Neural progenitor cell (in vitro differentiated cells): Measurements from ENCODE around the gene PRRC2C. TPM values are rescaled to one million over a fixed set of nuclear protein-coding genes. Genes with fewer than 3 reads are reported as not detected.

Experiments
- DNase-seq: peaks from one replicate; pipeline ENCODE4 v3.0.0-alpha.2; 2016; ENCODE audit warnings: low spot score
- H2AFZ ChIP-seq: fragments of 200-600 bp; sonication (generic); replicated peaks from 2 replicates; pipeline ENCODE4 v1.6.1; 2016; ENCODE audit warnings: antibody characterized with exemption
- H3F3A ChIP-seq: fragments of 200-600 bp; sonication (generic); 2 replicates; pipeline ENCODE4 v1.6.1; 2016; ENCODE audit warnings: antibody characterized with exemption, low read depth
- H3K27ac ChIP-seq: fragments of 200-600 bp; sonication (generic); 2 replicates; pipeline ENCODE4 v1.5.1; 2016; ENCODE audit warnings: mild to moderate bottlenecking
- H3K27me3 ChIP-seq: fragments of 200-600 bp; sonication (generic); 2 replicates; pipeline ENCODE4 v1.6.1; 2016; ENCODE audit warnings: mild to moderate bottlenecking, moderate library complexity
- H3K36me3 ChIP-seq: fragments of 200-600 bp; sonication (generic); 2 replicates; pipeline ENCODE4 v1.5.1; 2016
- H3K4me1 ChIP-seq: fragments of 200-600 bp; sonication (generic); 2 replicates; pipeline ENCODE4 v1.6.1; 2016; ENCODE audit warnings: mixed run types
- H3K4me2 ChIP-seq: fragments of 200-600 bp; sonication (generic); 2 replicates; pipeline ENCODE4 v1.6.1; 2016
- H3K4me3 ChIP-seq: fragments of 200-600 bp; sonication (generic); 2 replicates; pipeline ENCODE4 v1.5.1; 2016
- H3K79me2 ChIP-seq: fragments of 200-600 bp; sonication (generic); 2 replicates; pipeline ENCODE4 v1.6.1; 2016; ENCODE audit warnings: low read depth
- H3K9ac ChIP-seq: fragments of 200-600 bp; sonication (generic); 2 replicates; pipeline ENCODE4 v1.6.1; 2016
- H3K9me3 ChIP-seq: fragments of 200-600 bp; sonication (generic); 2 replicates; pipeline ENCODE4 v1.5.1; 2016; ENCODE audit warnings: low read depth
- H4K20me1 ChIP-seq: fragments of 200-600 bp; sonication (generic); 2 replicates; pipeline ENCODE4 v1.6.1; 2016; ENCODE audit warnings: low read depth
- H3K27ac Mint-ChIP-seq: 3 replicates; pipeline ENCODE4 v1.8.0; 2021; ENCODE audit warnings: mixed read lengths
- H3K27me3 Mint-ChIP-seq: 2 replicates; pipeline ENCODE4 v1.8.0; 2022; ENCODE audit warnings: low read depth, mild to moderate bottlenecking, inconsistent platforms, moderate library complexity, mixed read lengths; ENCODE audit not compliant: insufficient read depth
- H3K36me3 Mint-ChIP-seq: 3 replicates; pipeline ENCODE4 v1.8.0; 2021; ENCODE audit warnings: mixed read lengths
- H3K4me1 Mint-ChIP-seq: 3 replicates; pipeline ENCODE4 v1.8.0; 2021; ENCODE audit warnings: mixed read lengths
- H3K4me3 Mint-ChIP-seq: 3 replicates; pipeline ENCODE4 v1.8.0; 2021; ENCODE audit warnings: mild to moderate bottlenecking, moderate library complexity, mixed read lengths
- H3K9me3 Mint-ChIP-seq: 3 replicates; pipeline ENCODE4 v1.8.0; 2020; ENCODE audit warnings: mixed read lengths
- EZH2 ChIP-seq: fragments of 200-600 bp; sonication (generic); IDR thresholded peaks from 2 replicates; pipeline ENCODE4 v1.6.1; 2017; ENCODE audit warnings: antibody characterized with exemption, mild to moderate bottlenecking, moderate library complexity
- EZH2phosphoT487 ChIP-seq: fragments of 200-600 bp; sonication (generic); IDR thresholded peaks from 2 replicates; pipeline ENCODE4 v1.6.1; 2017; ENCODE audit warnings: antibody characterized with exemption
- total RNA-seq: library from RNA; depleted of rRNA; stranded (reverse); fragments of >200 nt; gene quantifications from 2 replicates; pipeline ENCODE4 v1.2.3, GENCODE V29; 2015; ENCODE audit warnings: low replicate concordance
- TF ChIP-seq, protein P1 (sequence below): fragments of 200-600 bp; sonication (generic); IDR thresholded peaks from 2 replicates; pipeline ENCODE4 v1.5.1; 2017; ENCODE audit warnings: antibody characterized with exemption, mild to moderate bottlenecking

Gene PRRC2C
- total RNA-seq, 1 donor from 2014 or later: 89.9 TPM

DNA sequence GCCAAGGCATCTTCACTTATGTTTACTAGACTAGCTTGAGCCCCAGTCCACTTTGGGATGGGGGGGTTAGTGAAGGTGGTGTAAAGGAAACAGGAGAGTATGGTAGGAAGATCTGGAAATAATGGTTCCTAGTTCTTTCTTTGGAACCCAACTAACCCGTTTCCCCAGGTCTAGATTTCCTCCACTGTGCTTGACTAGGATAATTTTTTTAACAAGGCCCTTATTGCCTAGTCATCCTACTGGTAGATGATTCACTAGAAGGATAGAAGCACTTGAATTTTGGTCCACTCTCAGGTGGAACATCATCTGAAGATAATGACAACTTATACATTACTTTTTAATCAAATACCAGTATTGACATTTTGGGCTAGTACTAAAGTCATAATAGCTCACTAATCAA, 90.8 kb downstream of the PRRC2C start:
- H3K36me3 ChIP-seq: peaks cover 59% of the 10 kb centered on the region
- Mint-ChIP-seq H3K27me3 (no peaks in the 10 kb centered on the region), H3K36me3 (peaks cover 28% of the 10 kb centered on the region), H3K4me3 (no peak overlapping the region), H3K4me1 (no peaks in the 10 kb centered on the region), H3K27ac (no peak overlapping the region), H3K9me3 (no peaks in the 10 kb centered on the region)
- no peak for DNase-seq
- TF ChIP-seq EZH2phosphoT487 (no peak), EZH2 (no peak)
- TF ChIP-seq, protein P1, sequence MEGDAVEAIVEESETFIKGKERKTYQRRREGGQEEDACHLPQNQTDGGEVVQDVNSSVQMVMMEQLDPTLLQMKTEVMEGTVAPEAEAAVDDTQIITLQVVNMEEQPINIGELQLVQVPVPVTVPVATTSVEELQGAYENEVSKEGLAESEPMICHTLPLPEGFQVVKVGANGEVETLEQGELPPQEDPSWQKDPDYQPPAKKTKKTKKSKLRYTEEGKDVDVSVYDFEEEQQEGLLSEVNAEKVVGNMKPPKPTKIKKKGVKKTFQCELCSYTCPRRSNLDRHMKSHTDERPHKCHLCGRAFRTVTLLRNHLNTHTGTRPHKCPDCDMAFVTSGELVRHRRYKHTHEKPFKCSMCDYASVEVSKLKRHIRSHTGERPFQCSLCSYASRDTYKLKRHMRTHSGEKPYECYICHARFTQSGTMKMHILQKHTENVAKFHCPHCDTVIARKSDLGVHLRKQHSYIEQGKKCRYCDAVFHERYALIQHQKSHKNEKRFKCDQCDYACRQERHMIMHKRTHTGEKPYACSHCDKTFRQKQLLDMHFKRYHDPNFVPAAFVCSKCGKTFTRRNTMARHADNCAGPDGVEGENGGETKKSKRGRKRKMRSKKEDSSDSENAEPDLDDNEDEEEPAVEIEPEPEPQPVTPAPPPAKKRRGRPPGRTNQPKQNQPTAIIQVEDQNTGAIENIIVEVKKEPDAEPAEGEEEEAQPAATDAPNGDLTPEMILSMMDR: no peak
- H3K4me1 ChIP-seq: no peaks in the 10 kb centered on the region
- H4K20me1 ChIP-seq: no peaks in the 10 kb centered on the region
- H3F3A ChIP-seq: no peaks in the 10 kb centered on the region
- H2AFZ ChIP-seq: no peak overlapping the region
- no peak overlapping the region for H3K4me2 ChIP-seq
- H3K27ac ChIP-seq: no peak overlapping the region
- H3K79me2 ChIP-seq: peaks cover 4% of the 10 kb centered on the region
- no peaks in the 10 kb centered on the region for H3K27me3 ChIP-seq
- H3K9ac ChIP-seq: no peak overlapping the region
- no peak overlapping the region for H3K4me3 ChIP-seq
- H3K9me3 ChIP-seq: no peaks in the 10 kb centered on the region

DNA sequence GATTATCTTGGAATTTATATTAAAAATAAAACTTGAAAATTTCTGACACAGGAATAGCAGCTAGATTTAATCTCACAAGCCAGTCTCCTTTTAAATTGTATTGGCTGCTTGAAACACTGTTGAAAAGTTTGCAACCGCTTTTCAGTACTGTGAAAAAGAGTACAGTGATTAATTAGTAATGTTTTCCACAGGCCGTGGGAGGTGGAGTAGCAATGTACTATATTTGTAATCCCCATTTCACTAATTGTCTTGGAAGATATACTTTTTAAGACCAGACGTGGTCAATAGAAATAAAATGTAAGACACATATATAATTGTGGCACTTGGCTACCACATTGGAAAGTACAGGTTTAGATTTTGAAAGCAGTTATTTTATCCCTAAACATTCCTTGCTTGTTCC, 95.9 kb downstream of the PRRC2C start:
- no peak overlapping the region for H3K27ac Mint-ChIP-seq
- no peak overlapping the region for H3K4me2 ChIP-seq
- peaks cover 31% of the 10 kb centered on the region for H3K36me3 Mint-ChIP-seq
- H3K9ac ChIP-seq: no peak overlapping the region
- no peak overlapping the region for H2AFZ ChIP-seq
- no peaks in the 10 kb centered on the region for H3K27me3 ChIP-seq
- peaks cover 34% of the 10 kb centered on the region for H3K36me3 ChIP-seq
- no peaks in the 10 kb centered on the region for H3F3A ChIP-seq
- no peaks in the 10 kb centered on the region for H3K4me1 ChIP-seq
- H3K9me3 Mint-ChIP-seq: no peaks in the 10 kb centered on the region
- H3K4me3 ChIP-seq: no peak overlapping the region
- H3K27me3 Mint-ChIP-seq: no peaks in the 10 kb centered on the region
- H4K20me1 ChIP-seq: no peaks in the 10 kb centered on the region
- no peak for DNase-seq
- no peaks in the 10 kb centered on the region for H3K4me1 Mint-ChIP-seq
- H3K27ac ChIP-seq: no peak overlapping the region
- H3K4me3 Mint-ChIP-seq: no peak overlapping the region
- no peak for TF ChIP-seq EZH2
- TF ChIP-seq, protein P1: no peak
- no peak for TF ChIP-seq EZH2phosphoT487
- H3K9me3 ChIP-seq: no peaks in the 10 kb centered on the region
- no peaks in the 10 kb centered on the region for H3K79me2 ChIP-seq

DNA sequence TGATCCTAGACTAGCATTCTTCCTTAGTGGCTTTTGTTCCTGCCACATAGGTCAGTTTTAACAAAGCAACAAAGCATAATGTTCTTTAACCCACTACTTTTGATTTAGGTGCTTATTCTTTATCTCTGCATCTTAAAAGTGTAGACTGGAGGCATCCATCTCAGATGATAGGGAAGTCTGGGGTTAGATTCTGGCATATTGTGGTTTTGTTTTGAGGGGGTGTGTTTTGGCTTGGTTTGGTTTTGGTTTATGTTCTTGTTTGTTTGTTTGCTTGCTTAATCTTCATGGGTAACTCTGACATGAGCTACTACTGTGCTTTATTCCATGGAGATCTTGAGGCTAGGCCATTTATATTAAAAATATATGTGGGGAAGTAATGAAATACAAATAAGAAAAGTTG, 96.4 kb downstream of the PRRC2C start:
- peaks cover 33% of the 10 kb centered on the region for H3K36me3 Mint-ChIP-seq
- Histone ChIP-seq H2AFZ (no peak overlapping the region), H3K9me3 (no peaks in the 10 kb centered on the region), H3K4me1 (no peaks in the 10 kb centered on the region), H3K27ac (no peak overlapping the region), H3K9ac (no peak overlapping the region), H3K79me2 (no peaks in the 10 kb centered on the region), H4K20me1 (no peaks in the 10 kb centered on the region), H3K4me2 (no peak overlapping the region), H3F3A (no peaks in the 10 kb centered on the region), H3K36me3 (peaks cover 32% of the 10 kb centered on the region), H3K4me3 (no peak overlapping the region), H3K27me3 (no peaks in the 10 kb centered on the region)
- no peak overlapping the region for H3K4me3 Mint-ChIP-seq
- H3K27me3 Mint-ChIP-seq: no peaks in the 10 kb centered on the region
- no peak for DNase-seq
- TF ChIP-seq EZH2phosphoT487: no peak
- H3K27ac Mint-ChIP-seq: no peak overlapping the region
- H3K4me1 Mint-ChIP-seq: no peaks in the 10 kb centered on the region
- no peaks in the 10 kb centered on the region for H3K9me3 Mint-ChIP-seq

DNA sequence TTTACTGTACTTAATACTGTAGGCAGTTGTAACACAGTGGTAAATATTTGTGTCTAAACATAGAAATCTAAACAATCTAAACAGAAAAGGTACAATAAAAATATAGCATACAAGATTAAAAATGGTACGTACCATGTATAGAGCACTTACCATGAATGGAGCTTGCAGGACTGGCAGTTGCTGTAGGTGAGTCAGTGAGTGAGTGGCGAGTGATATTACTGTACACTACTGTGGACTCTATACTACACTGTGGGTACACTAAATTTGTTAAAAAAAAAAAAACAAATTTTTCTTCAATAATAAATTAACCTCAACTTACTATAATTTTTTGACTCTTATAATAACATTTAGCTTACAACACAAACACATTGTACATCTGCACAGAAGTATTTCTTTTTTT, 97.3 kb downstream of the PRRC2C start:
- H3K9me3 ChIP-seq: no peaks in the 10 kb centered on the region
- H3K4me2 ChIP-seq: no peak overlapping the region
- H3K9ac ChIP-seq: no peak overlapping the region
- DNase-seq: no peak
- H2AFZ ChIP-seq: no peak overlapping the region
- H3K36me3 Mint-ChIP-seq: peaks cover 32% of the 10 kb centered on the region
- H3K4me3 ChIP-seq: no peak overlapping the region
- H3K79me2 ChIP-seq: no peaks in the 10 kb centered on the region
- peaks cover 24% of the 10 kb centered on the region for H3K36me3 ChIP-seq
- H4K20me1 ChIP-seq: no peaks in the 10 kb centered on the region
- no peaks in the 10 kb centered on the region for H3K4me1 ChIP-seq
- H3K9me3 Mint-ChIP-seq: no peaks in the 10 kb centered on the region
- no peak overlapping the region for H3K27ac Mint-ChIP-seq
- no peak for TF ChIP-seq EZH2phosphoT487
- no peak for TF ChIP-seq EZH2
- TF ChIP-seq, protein P1: no peak
- no peak overlapping the region for H3K27ac ChIP-seq
- no peaks in the 10 kb centered on the region for H3K27me3 Mint-ChIP-seq
- no peaks in the 10 kb centered on the region for H3K4me1 Mint-ChIP-seq
- H3F3A ChIP-seq: no peaks in the 10 kb centered on the region
- no peaks in the 10 kb centered on the region for H3K27me3 ChIP-seq
- no peak overlapping the region for H3K4me3 Mint-ChIP-seq
